ENCODE measurements around the gene TP53I3.
"Not testable (repeated sequence)": the region's sequence is repeated elsewhere in the genome, so short reads cannot be mapped to it uniquely, and the experiment has no call there.

TP53I3 gene

GRCh38 chr2:24102677-24103076, 18.0 kb upstream of the TP53I3 start:
- CTCF ChIA-PET = no interaction called here
- no peak overlapping the region for H3K27ac ChIP-seq
- POLR2A ChIA-PET (ENCODE audit: low non-redundant PET) = no interaction called here
- no peak for DNase-seq (ENCODE audit: low spot score)
- TF ChIP-seq, protein P1, sequence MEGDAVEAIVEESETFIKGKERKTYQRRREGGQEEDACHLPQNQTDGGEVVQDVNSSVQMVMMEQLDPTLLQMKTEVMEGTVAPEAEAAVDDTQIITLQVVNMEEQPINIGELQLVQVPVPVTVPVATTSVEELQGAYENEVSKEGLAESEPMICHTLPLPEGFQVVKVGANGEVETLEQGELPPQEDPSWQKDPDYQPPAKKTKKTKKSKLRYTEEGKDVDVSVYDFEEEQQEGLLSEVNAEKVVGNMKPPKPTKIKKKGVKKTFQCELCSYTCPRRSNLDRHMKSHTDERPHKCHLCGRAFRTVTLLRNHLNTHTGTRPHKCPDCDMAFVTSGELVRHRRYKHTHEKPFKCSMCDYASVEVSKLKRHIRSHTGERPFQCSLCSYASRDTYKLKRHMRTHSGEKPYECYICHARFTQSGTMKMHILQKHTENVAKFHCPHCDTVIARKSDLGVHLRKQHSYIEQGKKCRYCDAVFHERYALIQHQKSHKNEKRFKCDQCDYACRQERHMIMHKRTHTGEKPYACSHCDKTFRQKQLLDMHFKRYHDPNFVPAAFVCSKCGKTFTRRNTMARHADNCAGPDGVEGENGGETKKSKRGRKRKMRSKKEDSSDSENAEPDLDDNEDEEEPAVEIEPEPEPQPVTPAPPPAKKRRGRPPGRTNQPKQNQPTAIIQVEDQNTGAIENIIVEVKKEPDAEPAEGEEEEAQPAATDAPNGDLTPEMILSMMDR (conservative IDR thresholded peaks at IDR 0.05; ENCODE audit: low read depth) = no peak

DNA sequence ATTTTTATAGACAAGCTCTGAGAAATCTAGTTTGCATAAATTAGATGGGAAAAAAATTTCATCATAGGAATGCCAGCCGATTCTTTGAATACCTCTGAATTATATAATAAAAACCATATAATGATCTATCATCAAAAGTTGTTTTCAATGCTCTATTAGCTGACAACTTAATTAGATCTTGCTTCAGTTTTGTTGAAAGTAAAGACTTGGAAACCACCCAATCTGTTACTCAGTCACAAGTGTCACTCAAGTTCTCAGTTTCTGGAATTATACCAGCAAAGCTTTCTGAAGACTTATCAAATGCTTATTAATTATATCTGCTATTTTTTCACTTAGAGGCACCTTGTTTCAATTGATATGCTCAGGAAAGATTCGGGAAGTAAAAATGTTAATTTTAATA, 17.4 kb upstream of the TP53I3 start:
- H3K27ac ChIP-seq = no peak overlapping the region
- CTCF ChIA-PET = no interaction called here
- TF ChIP-seq, protein P1 (conservative IDR thresholded peaks at IDR 0.05; ENCODE audit: low read depth) = no peak
- DNase-seq (ENCODE audit: low spot score) = no peak
- POLR2A ChIA-PET (ENCODE audit: low non-redundant PET) = no interaction called here

DNA sequence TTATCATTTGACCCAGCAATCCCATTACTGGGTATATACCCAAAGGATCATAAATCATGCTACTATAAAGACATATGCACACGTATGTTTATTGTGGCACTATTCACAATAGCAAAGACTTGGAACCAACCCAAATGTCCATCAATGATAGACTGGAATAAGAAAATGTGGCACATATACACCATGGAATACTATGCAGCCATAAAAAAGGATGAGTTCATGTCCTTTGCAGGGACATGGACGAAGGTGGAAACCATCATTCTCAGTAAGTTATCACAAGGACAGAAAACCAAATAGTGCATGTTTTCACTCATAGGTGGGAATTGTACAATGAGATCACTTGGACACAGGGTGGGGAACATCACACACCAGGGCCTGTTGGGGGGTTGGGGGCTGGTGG, 16.1 kb upstream of the TP53I3 start:
- POLR2A ChIA-PET (ENCODE audit: low non-redundant PET); H3K27ac ChIP-seq; CTCF ChIA-PET; DNase-seq (ENCODE audit: low spot score): not testable (repeated sequence)

DNA sequence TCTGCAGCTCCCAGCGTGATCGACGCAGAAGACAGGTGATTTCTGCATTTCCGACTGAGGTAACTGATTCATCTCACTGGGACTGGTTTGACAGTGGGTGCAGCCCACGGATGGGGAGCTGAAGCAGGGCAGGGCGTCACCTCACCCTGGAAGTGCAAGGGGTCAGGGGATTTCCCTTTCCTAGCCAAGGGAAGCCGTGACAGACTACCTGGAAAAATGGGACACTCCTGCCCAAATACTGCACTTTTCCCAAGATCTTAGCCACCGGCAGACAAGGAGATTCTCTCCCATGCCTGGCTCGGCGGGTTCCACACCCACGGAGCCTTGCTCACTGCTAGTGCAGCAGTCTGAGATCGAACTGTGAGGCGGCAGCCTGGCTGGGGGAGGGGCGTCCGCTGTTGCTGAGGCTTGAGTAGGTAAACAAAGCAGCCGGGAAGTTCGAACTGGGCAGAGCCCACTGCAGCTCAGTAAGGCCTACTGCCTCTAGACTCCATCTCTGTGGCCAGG, 10.6 kb upstream of the TP53I3 start:
- DNase-seq (ENCODE audit: low spot score); POLR2A ChIA-PET (ENCODE audit: low non-redundant PET); H3K27ac ChIP-seq: not testable (repeated sequence)
- CTCF ChIA-PET = interaction anchor here (0.8 kb wide), 1 partner anchor 168 kb away, joined by 3 read pairs; the partner anchor contains the start of gene ATAD2B

DNA sequence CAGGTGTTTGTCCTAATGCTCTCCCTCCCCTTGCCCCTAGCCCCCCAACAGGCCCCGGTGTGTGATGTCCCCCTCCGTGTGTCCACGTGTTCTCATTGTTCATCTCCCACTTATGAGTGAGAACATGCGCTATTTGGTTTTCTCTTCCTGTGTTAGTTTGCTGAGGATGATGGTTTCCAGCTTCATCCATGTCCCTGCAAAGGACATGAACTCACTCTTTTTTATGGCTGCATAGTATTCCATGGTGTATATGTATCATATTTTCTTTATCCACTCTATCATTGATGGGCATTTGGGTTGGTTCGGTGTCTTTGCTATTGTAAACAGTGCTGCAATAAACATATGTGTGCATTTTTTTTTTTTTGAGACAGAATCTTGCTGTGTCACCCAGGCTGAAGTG, 8.6 kb upstream of the TP53I3 start:
- DNase-seq (ENCODE audit: low spot score); H3K27ac ChIP-seq; CTCF ChIA-PET; POLR2A ChIA-PET (ENCODE audit: low non-redundant PET): not testable (repeated sequence)

- TF ChIP-seq, protein P1 (conservative IDR thresholded peaks at IDR 0.05; ENCODE audit: low read depth) = no peak
- ChIA-PET POLR2A (ENCODE audit: low non-redundant PET) (no interaction called here), CTCF (interaction anchor here (0.7 kb wide), 1 partner anchor 124 kb away, joined by 5 read pairs; no protein-coding TSS in a partner anchor)
- no peak for DNase-seq (ENCODE audit: low spot score)
- H3K27ac ChIP-seq = no peak overlapping the region
These were observed 4.3 kb upstream of the TP53I3 start for GRCh38 chr2:24088821-24089359.

DNA sequence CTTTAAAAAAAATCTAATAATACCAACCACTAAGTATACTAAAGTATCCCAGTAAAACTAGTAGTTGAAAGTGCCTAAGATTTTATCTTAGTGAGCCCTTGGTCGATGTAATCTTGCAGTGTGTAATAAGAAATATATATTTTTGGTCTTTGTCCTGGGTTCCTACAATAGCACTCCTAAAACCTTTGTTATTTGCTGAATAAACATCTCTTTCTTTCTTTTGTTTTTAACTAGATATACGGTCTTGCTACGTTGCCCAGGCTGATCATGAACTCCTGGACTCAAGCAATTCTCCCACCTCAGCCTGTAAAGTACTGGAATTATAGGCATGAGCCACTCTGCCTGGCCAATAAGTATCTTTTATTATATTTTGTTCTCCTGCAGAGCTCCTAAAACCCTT, 2.4 kb upstream of the TP53I3 start:
- no peak for DNase-seq (ENCODE audit: low spot score)
- POLR2A ChIA-PET (ENCODE audit: low non-redundant PET) = no interaction called here
- CTCF ChIA-PET = no interaction called here
- H3K27ac ChIP-seq = no peak overlapping the region
- TF ChIP-seq, protein P1 (conservative IDR thresholded peaks at IDR 0.05; ENCODE audit: low read depth) = no peak

- ChIA-PET CTCF (no interaction called here), POLR2A (ENCODE audit: low non-redundant PET) (no interaction called here)
- DNase-seq (ENCODE audit: low spot score) = no peak
- TF ChIP-seq, protein P1 (conservative IDR thresholded peaks at IDR 0.05; ENCODE audit: low read depth) = no peak
- H3K27ac ChIP-seq = no peak overlapping the region
These were observed 1.6 kb upstream of the TP53I3 start for GRCh38 chr2:24086241-24086640.
